Superior temporal gyrus (tissue), 1 donor: ENCODE results near the gene IFI30.

Source experiments
- DNase-seq: peaks from one replicate; pipeline ENCODE4 v3.0.0-alpha.2; 2016; ENCODE audit errors: extremely low spot score

Gene IFI30

DNA sequence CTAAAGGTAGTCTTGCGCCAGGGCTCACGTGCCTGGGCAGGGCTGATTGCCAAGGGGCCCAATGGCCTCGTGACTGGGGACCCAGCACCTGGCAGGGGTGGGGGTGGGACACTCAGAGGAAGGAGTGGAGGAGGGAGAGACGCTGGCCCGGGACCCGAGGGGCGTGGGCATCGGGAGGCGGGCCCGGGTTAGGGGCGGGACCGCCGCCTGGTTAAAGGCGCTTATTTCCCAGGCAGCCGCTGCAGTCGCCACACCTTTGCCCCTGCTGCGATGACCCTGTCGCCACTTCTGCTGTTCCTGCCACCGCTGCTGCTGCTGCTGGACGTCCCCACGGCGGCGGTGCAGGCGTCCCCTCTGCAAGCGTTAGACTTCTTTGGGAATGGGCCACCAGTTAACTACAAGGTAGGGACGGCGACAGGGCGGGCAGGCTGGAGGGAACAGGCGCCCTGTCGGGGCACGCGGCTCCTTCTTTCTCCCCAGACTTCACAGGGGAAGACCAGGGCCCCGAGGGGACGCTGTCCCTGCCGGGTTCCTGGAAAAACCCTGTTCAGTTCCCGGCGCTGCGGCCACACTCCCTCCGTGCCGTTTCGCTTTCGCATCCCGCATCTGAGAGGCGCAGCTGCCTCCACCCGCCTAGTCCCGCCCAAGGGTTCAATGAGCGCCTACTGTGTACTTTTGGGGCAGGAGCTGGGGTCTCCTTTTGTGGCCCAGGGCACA lies at the start of gene IFI30:
Gene IFI30, plus strand, starts transcription at position 242 of the 717 bp plus-strand sequence. Its CDS starts 29 bp downstream, at position 271.
- DNase-seq, result no peak

DNA sequence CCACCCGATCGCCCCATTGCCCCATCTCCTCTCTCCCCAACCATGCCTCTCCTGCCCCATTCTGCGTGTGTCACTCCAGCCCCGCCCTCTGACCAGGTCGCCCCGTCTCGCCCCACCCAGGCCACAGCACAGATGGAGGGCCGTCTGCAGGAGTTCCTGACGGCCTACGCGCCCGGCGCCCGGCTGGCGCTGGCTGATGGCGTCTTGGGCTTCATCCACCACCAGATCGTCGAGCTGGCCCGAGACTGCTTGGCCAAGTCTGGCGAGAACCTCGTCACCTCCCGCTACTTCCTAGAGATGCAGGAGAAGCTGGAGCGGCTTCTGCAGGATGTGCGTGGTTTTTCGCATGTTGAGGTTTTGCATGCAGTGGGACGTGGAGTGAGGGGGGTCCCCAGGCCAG lies 49.8 kb upstream of the IFI30 start:
- DNase-seq, result no peak

DNA sequence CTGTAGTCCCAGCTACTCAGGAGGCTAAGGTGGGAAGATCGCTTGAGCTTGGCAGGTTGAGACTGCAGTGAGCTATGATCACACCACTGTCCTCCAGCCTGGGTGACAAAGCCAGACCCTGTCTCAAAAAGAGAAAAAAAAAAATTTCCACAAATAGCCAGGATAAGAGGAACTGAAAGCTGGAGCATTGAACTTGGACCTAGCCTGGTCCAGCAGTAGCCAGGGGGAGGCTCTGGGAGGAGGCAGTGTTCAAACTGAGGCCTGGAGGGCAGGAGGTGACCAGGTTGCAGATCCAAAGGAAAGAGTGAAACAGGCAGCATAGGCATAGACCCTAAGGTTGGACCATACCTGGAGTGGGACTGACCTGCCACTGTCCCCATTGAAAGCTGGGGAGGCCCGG lies 47.5 kb upstream of the IFI30 start:
- DNase-seq, result no peak

DNA sequence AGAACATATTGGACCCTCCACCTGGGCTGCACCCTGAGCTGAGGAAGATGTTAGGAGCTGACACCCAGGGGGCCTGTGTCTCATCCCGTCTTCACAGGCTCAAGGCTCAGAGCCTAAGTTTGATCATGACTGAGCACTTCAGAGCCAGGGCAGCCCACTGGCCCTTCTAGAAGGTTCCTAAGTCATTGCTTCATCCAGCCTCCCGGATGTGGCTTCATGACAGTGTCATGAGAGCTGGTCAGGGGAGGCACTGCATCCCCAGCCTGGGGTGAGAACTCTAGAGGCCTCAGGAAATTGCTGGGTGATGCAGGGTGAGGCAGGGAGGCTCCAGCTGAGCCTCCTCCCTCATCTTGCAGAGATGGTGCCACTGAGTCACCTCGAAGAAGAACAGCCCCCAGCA lies 45.6 kb upstream of the IFI30 start:
- no peak for DNase-seq

DNA sequence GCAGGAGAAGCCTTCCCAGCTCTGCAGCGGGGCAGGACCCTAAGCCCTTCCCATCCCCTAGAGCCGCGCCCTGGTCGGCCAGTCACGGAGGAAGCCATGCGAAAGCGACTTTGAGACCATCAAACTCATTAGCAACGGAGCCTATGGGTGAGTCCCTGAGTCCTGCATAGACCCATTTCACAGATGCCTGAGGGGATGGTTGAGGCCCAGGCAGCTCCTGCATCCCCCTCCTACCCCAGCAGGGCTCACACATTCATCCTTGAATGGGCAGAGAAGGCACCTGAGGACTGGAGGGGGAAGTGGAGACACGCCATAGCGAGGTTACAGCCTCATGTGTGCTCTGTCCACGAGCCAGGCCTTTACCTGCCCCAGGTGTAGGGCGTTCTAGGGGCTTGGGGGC lies 44.8 kb upstream of the IFI30 start:
- no peak for DNase-seq

DNA sequence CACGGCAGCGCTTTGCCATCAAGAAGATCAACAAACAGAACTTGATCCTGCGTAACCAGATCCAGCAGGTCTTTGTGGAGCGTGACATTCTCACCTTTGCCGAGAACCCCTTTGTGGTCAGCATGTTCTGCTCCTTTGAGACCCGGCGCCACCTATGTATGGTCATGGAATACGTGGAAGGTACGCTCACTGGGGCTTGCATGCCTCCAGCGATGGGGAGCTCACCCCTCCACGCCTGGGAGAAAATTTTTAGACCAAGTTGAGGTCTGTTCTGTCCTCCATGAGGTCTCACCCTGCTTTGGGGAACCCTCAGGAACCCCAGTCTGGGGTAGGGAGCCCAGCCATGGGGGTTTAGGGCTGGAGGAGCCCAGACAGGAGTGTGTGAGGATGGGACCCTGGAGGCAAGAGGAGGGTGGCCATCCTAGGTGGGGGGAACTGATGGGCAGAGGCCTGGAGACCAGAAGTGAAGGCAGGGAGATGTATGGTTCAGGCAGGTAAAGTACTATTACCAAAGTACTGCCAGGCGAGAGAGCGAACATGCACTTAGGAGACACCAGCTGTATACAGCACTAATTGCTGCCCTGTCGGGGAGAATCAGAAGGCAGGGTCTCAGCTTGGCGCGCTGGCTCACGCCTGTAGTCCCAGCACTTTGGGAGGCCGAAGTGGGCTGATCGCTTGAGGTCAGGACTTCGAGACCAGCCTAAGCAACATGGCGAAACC lies 42.9 kb upstream of the IFI30 start:
- no peak for DNase-seq

DNA sequence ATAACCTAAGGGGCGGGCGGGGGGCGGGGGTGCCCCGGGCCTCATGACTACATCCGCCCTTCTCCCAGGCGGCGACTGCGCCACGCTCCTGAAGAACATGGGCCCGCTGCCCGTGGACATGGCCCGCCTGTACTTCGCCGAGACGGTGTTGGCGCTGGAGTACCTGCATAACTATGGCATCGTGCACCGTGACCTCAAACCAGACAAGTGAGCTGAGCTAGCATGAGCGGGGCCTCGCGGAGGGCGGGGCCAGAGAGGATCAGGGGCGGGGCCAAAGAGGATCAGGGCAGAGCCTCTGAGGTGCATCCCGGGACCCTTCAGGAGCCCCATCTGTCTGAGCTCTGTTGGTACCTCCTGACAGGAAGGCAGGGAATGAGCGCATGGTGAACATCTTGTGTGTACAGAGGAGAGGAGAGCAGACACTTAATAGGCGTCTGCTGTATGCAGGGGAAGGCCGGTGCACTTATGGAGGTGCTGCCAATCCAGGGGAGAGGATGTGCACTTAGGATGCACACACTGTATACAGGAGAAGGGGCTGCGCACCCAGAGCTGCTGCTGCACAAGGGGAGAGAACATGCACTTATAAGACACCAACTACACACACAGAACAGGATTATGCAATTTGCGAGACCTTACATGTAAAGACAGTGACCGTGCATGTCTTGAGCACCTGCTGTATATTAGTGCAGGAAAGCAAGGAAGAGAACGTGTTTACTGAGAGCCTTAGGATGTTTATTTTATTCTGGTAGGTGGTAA lies 41.6 kb upstream of the IFI30 start:
- no peak for DNase-seq

DNA sequence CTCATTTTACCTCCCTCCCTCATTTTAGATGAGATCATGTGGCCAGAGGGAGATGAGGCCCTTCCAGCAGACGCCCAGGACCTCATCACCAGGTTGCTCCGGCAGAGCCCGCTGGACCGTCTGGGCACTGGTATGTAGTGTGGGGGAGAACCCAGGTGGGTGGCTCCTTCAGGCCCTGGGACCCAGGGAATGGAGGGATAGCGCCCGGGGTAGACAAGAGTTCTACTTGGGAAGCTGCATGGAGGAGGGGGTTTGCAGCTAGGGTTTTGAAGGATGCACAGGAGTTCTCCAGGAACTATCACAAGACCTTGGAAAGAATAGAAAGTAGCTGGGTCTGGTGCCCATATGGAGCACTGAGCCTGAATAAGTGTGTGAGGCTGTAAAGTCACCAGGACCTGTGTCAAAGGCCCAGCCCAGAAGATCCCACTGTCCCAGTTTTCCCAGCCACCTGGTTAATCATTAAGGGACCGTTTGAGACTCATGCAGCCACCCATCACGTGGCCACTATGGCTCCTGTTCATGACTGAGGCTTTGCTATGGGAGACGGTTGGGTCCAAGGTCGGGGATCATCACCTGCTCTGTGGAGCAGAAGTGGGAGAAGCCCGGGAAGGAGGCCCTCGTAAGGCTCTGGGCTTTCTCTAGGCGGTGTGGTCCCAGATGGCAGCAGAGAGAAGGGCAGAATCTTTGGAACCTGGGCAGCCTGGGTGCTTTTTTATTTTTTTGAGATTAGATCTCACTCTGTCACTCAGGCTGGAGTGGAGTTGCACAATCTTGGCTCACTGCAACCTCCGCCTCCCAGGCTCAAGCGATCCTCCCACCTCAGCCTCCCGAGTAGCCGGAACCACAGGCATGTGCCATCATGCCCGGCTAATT lies 37.7 kb upstream of the IFI30 start:
- DNase-seq, result no peak

DNA sequence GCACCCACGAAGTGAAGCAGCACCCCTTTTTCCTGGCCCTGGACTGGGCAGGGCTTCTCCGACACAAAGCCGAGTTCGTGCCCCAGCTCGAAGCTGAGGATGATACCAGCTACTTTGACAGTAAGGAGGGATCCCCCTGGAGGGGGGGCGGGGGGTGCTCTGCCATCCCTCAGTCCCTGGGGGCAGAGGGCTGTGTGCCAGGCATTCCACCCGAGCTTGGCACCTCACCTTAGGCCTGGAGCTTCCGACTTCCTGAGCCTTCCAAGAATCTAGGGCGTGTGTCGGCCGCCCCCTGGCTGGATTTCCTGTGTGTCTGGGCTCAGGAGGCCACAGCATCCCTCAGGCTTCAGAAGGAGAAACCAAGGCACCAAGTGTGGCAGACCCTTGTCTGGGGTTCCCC lies 36.4 kb upstream of the IFI30 start:
- no peak for DNase-seq

DNA sequence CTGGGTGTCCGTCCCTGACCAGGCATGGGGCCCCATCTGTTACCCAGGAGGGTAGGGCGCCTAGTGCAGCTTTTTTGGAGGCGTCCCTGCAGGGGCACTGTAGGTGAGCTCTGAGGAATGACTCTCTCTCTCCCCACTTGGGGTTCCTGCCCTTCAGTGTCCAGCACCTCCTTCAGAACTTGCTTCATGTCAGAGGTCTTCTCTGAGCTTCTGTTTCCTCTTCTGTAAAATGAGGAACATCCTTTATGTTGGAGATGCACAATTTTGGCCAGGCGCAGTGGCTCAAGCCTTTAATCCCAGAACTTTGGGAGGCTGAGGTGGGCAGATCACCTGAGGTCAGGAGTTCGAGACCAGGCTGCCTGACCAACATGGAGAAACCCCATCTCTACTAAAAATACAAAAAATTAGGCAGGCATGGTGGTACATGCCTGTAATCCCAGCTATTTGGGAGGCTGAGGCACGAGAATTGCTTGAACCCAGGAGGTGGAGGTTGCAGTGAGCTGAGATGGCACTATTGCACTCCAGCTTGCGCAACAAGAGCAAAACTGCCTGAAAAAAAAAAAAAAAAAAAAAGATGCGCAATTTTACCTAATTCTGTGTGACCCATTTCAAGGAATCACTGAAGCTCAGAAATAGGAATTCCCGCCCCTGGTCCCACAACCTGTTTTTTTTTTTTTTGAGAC lies 35.8 kb upstream of the IFI30 start:
- no peak for DNase-seq

DNA sequence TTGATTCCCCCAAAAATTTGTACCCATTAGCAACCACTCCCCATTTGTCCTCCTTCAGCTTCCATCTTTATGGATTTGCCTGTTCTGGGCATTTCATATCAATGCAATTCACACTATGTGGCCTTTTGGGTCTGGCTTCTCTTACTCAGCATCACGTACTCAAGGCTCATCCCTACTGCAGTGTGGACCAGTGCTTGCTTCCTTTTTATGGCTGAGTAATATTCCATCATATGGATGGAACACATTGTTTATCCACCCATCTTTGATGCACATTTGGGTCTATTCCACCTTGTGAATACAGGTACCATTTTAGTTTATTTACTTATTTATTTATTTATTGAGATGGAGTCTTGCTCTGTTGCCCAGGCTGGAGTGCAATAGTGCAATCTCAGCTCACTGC lies 33.1 kb upstream of the IFI30 start:
- DNase-seq, result no peak

DNA sequence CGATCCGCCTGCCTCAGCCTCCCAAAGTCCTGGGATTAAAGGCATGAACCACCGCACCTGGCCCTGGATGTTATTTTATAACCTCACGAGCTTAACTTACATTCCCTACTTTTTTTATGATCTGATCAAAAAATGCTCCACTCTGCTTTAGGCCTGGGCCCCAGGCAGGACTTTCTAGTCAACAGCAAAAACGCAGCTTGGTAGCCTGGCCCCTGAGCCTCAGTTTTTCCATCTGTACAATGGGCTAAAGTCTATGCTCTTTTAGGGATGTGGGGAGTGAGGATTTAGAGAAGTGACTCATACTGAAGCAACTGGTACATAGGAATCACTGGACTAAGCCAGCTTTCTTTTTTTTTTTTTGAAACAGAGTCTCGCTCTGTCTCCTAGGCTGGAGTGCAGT lies 32.6 kb upstream of the IFI30 start:
- no peak for DNase-seq

DNA sequence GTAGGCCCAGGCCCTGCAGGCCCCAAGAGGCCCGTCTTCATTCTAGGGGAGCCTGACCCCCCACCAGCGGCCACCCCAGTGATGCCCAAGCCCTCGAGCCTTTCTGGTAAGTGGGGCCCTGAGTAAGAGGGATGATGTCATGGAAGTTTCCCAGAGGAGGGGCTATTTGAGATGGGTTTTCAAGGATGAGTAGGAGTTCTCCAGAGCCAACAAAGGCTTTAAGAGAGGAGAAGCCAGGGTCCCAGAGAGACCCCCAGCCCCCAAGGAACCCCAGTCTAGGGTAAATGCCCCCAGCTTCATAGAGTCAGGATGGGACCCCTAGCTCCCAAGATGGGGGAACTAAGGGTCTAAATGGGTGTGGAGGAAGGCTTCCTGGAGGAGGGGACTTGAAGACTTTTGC lies 29.7 kb upstream of the IFI30 start:
- DNase-seq, result no peak

DNA sequence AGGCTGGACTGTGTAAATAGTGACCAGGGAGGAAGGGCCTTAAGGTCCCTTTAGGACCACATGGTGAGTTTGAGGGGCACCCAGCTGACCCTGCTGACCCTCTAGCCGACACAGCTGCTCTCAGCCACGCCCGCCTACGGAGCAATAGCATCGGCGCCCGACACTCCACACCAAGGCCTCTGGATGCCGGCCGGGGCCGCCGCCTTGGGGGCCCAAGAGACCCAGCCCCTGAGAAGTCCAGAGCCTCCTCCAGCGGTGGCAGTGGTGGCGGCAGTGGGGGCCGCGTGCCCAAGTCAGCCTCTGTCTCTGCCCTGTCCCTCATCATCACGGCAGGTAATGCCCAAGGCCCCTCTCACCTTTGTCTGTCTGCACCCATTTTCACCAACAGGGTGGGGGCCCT lies 29.3 kb upstream of the IFI30 start:
- DNase-seq, result no peak

DNA sequence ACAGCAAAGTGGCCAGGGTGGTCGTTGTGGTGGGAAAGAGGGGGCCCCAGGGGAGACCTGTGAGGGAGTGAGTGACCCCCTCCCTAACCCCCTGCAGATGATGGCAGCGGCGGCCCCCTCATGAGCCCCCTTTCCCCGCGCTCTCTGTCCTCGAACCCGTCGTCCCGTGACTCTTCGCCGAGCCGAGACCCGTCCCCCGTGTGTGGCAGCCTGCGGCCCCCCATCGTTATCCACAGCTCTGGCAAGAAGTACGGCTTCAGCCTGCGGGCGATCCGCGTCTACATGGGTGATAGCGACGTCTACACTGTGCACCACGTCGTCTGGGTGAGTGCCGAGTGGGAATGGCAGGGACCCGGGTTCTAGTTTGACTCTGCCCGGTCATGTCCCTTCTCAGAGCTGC lies 28.7 kb upstream of the IFI30 start:
- no peak for DNase-seq

DNA sequence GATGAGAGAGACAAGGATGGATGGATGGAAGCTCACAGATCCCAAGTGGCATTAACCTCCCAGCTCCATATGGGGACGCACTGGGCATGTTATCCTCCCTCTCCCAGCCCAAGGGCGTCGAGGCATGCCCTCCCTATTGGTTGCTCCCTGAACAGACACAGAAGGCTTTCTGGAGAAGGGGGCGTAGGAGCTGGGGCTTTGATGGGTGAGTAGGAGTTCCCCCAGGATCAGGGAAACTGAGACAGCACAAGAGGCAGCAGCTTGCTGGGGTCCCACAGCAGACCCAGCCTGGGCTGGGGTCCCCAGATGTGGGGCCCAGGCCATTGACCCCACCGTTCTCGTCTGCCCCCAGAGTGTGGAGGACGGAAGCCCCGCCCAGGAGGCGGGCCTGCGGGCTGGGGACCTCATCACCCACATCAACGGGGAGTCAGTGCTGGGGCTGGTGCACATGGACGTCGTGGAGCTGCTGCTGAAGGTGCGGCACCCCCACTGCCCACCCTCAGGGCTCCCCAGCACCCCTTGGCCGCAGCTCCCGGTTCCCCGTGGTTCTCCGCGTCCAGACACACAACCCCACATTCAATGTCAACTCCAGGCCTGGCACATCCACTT lies 28.1 kb upstream of the IFI30 start:
- no peak for DNase-seq

DNA sequence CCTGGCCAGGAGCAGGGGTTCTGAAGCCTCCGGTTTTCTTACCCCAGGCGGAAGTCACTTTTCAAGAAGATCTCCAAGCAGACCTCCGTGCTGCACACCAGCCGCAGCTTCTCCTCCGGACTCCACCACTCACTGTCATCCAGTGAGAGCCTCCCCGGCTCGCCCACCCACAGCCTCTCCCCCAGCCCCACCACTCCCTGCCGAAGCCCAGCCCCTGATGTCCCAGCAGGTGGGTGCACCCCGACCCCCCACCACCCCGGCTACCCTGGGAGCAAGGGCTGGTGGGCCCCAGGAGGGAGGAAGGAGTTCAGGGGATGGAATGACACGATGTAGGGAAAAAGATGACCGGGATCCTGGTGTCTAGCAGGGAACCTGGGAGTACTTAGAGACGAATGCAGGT lies 26.2 kb upstream of the IFI30 start:
- DNase-seq, result no peak

DNA sequence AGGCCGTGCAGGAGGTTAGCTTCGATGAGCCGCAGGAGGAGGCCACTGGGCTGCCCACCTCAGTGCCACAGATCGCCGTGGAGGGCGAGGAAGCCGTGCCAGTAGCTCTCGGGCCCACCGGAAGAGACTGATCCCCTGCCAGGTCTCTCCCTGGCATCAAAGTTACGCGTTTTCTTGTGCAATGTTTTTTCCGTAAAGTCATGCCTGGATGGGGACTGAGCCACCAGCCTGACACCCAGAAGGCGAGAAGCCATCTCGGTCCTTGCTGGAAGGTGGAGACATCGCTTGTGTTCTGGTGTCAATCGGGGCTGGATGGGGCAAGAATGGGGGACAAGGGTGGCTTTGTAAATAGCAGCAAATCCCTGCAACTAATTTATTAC lies 24.0 kb upstream of the IFI30 start:
- DNase-seq, result no peak

DNA sequence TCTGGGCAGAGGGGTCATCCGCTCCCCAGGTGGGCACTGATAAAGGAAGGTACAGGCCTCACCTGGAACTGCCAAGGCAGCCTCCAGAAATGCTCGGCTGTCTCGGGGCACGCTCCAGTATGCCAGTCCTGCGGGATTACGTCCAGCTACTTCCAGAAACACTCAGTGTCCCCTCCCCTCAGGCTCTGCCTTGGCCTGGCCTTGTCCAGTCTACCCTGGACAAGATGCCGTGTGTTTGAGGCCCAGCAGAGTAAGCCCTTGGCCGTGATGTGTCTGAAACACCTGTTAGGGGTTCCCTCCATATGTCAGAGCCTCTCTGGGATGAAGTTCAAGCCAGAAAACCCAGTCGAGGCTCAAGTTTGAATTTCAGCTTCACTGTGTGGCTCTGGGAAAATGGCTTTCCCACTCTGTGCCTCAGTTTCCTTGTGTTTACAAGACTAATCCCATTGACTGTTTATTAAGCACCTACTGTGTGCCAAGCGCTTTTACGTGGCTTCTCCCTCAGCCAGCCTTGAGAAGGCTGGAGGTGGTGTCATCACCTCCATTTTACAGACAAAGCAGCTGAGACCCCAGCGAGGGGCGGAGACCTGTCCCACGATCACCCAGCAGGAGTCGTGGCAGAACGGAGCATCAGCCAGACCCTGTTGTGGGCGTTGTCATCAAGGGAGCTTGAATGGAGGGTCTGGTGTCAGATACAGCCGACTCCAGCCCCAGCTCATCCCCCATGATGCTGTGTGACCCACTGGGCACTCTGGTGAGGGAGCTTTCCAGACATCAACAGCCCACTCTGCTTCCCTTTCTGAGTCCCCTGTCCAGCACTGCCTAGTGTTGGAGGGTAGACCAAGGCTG lies 22.6 kb upstream of the IFI30 start:
- no peak for DNase-seq

DNA sequence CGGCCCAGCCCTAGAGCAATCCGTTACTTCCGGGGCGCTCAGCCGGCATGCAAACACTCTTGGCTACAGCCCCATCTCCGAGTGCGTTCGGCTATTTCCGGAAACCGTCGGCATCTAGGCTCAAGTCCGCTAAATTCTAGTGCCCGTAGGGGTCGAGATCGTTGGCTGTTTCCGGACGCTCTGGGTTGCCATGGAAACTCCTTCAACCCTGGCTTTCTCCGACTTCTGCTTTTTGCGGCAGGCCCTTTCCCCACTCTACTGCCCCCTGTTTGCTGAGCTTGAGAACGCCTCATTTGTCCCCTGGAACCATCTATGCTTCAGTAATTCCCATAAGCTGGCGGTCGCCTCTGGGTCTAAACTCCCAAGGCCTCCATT lies 21.2 kb upstream of the IFI30 start:
- peak; percentile 96 for DNase-seq
